Heart right ventricle (tissue), 16 donors: ENCODE data around the gene BEX3. TPM values are rescaled to one million over a fixed set of nuclear protein-coding genes. Genes with fewer than 3 reads are reported as not detected.

Source experiments
- ATAC-seq, 8 donors: fragments of 200-7000 bp; cut with Tn5 transposase; one replicate each; pipeline ENCODE4 v1.9.1; 2020; ENCODE audit warnings: mild to moderate bottlenecking in 8 of 8, moderate library complexity in 8 of 8, moderate number of reproducible peaks in 1 of 8
- DNase-seq, 2 donors: peaks; one replicate each; pipeline ENCODE4 v3.0.0-alpha.2; 2020
- H3K27ac ChIP-seq, 10 donors: fragments of 200-600 bp; sonication (generic) in 2 of 10; one replicate each; pipeline versions ENCODE4 v1.5.0 to v1.8.0; 2020 to 2022; ENCODE audit warnings: mild to moderate bottlenecking in 3 of 10
- H3K27me3 ChIP-seq, 7 donors: fragments of 200-600 bp; one replicate each; pipeline ENCODE4 v1.8.0; 2021 to 2022; ENCODE audit warnings: mild to moderate bottlenecking in 2 of 7
- H3K36me3 ChIP-seq, 9 donors: fragments of 200-600 bp; sonication (generic) in 1 of 9; one replicate each; pipeline versions ENCODE4 v1.5.0 to v1.8.0; 2020 to 2022; ENCODE audit warnings: mild to moderate bottlenecking in 2 of 9
- H3K4me1 ChIP-seq, 9 donors: fragments of 200-600 bp; sonication (generic) in 1 of 9; one replicate each; pipeline versions ENCODE4 v1.5.0 to v1.8.0; 2020 to 2022; ENCODE audit warnings: mild to moderate bottlenecking in 4 of 9
- H3K4me3 ChIP-seq, 10 donors: fragments of 200-600 bp; sonication (generic) in 2 of 10; one replicate each; pipeline versions ENCODE4 v1.5.0 to v1.8.0; 2020 to 2022; ENCODE audit warnings: mild to moderate bottlenecking in 7 of 10, moderate library complexity in 2 of 10
- H3K9me3 ChIP-seq, 11 donors: fragments of 200-600 bp in 10 of 11; sonication (generic) in 2 of 11; one replicate each; pipeline versions ENCODE4 v1.5.0 to v1.8.0; 2013 to 2022; ENCODE audit warnings: mild to moderate bottlenecking in 2 of 11, control low read depth in 1 of 11, moderate library complexity in 1 of 11
- CTCF ChIP-seq, 9 donors: fragments of 200-600 bp; sonication (generic) in 2 of 9; IDR thresholded peaks; one replicate each; pipeline versions ENCODE4 v1.5.0 to v1.8.0; 2021 to 2022; ENCODE audit warnings: antibody characterized with exemption in 9 of 9, mild to moderate bottlenecking in 5 of 9, moderate library complexity in 1 of 9
- WGBS, 2 donors: extraction: QIAGEN DNeasy Blood & Tissue Kit; methylation state at CpG; one replicate each; pipeline ENCODE4 v1.1.7; 2013; ENCODE audit warnings: inconsistent platforms in 1 of 2; 5-methylcytosine and 5-hydroxymethylcytosine counted together
- intact Hi-C, 10 donors: fragments of 100-400 bp; cut with DNase I; formaldehyde crosslinking; loops; one replicate each; pipeline versions ENCODE4 v1.11.1 to v1.14.2; 2022
- long read RNA-seq, 3 donors: library from polyadenylated mRNA; unstranded; transcript quantifications; one replicate each; pipeline ENCODE4 v2.0.0, GENCODE V29; 2020 to 2021
- polyA plus RNA-seq, 2 donors: library from polyadenylated mRNA; stranded (reverse); fragments of 200-250 nt; gene quantifications; one replicate each; pipeline ENCODE4 v1.2.3, GENCODE V29; 2013
- total RNA-seq, 10 donors: library from RNA; stranded (reverse); fragmentation: NEBNext Ultra II Directional in 3 of 10; extraction: Animal tissue kit (Norgen Biotek cat#: 25700) in 3 of 10; gene quantifications; one replicate each; pipeline versions ENCODE4 v1.2.1 to v1.2.4, GENCODE V29; 2021 to 2023
- donor health status: Arrhythmogenic right ventricular cardiomyopathy.
- donor health status: ischemic (EF 13 %, LVEDD 7.1; RV severe dilation, severe dysfunction).
- donor health status: healthy with polysubstance abuse.
- donor health status: DM: no; HTN: yes; CAD: no.
- donor health status: DM: no; HTN: no; CAD: no.
- donor health status: ischemic (EF 25% LVEDD 6.9; RV normal size, moderate dysfunction).
- donor health status: ischemic (EF 25% LVEDD 5.7; RV mildly dilated, moderate dysfunction).
- donor health status: healthy.
- donor health status: DM: yes; HTN: yes; CAD: no.
- donor health status: Ischemic cardiomyopathy.
- donor health status: ischemic (EF 35%, LVEDD 5.7; RV mildly dilated, moderate dysfunction).
- donor health status: nonischemic (EF 11% LVEDD 7.7; RV severe dilation, severe dysfunction).
- donor health status: DM: yes; HTN: yes; CAD: no.
- donor health status: PGD.
- donor health status: ischemic (EF 29% LVEDD 5.4; RV normal size, mild dysfunction).
- donor health status: nonischemic (EF 23%, LVEDD 6.1; RV moderate dilation, normal function).

BEX3 gene
- total RNA-seq = 100 to 1,000 TPM; 108 to 158 (median 137) TPM
- polyA plus RNA-seq = 10 to 100 TPM; 45.3 to 64.9 TPM
- long read RNA-seq, donor 1, transcript BEX3-201 (3 exons, 921 nt) = major isoform, 73 of 100 reads
- long read RNA-seq, donor 1, transcript BEX3-204 (3 exons, 913 nt) = minor isoform, 7 of 100 reads
- long read RNA-seq, donor 1, partial matches to known transcripts = 0 of 100 reads
- long read RNA-seq, donor 1, other reads (novel, unspliced or antisense) = 16 of 100 reads
- long read RNA-seq, donor 2, transcript BEX3-201 (3 exons, 921 nt) = major isoform, 79 of 121 reads
- long read RNA-seq, donor 2, transcript BEX3-204 (3 exons, 913 nt) = minor isoform, 12 of 121 reads
- long read RNA-seq, donor 2, partial matches to known transcripts = 25 of 121 reads
- long read RNA-seq, donor 2, other reads (novel, unspliced or antisense) = 1 of 121 reads
- long read RNA-seq, donor 3, transcript BEX3-201 (3 exons, 921 nt) = major isoform, 8 of 9 reads
- long read RNA-seq, donor 3, partial matches to known transcripts = 1 of 9 reads
- long read RNA-seq, donor 3, other reads (novel, unspliced or antisense) = 0 of 9 reads

- Histone ChIP-seq H3K4me1 (peaks cover 0 to 9% (median 0%) of the 10 kb centered on the region in 9 donors), H3K27me3 (peaks cover 0 to 3% (median 0%) of the 10 kb centered on the region in 7 donors), H3K27ac (peak within 1 kb of the TSS; percentile 42 to 83 (median 79)), H3K4me3 (peak within 1 kb of the TSS; percentile 66 to 77 (median 70)), H3K9me3 (no peaks in the 10 kb centered on the region), H3K36me3 (peaks cover 0 to 4% (median 0%) of the 10 kb centered on the region in 9 donors)
- intact Hi-C loops = no loop called here
- no peak for TF ChIP-seq CTCF (IDR thresholded peaks at IDR 0.05)
- DNase-seq = peak; percentile 28 to 60
- ATAC-seq = peak; percentile 88 to 95 (median 92)
- 4 to 7% methylated on average over 25 to 57 of the region's 62 CpGs for WGBS, 2 donors
Measured at GRCh38 chrX:103376118-103376978, at the start of gene BEX3. Gene BEX3 (plus strand): TSS chrX:103376538. CDS start chrX:103377522, 984 bp downstream.

GRCh38 chrX:103329991-103330390, 46.3 kb upstream of the BEX3 start, which contains the start of gene TCEAL7:
Gene TCEAL7 (plus strand): TSS chrX:103330239. CDS start chrX:103331404, 1,165 bp downstream.
- 20% methylated on average over 8 to 11 of the region's 11 CpGs for WGBS, 2 donors

GRCh38 chrX:103330681-103331288, 45.6 kb upstream of the BEX3 start:
- Histone ChIP-seq H3K4me3 (peak overlapping the region in 8 of 10 donors; percentile 12 to 54 (median 46)), H3K27me3 (peaks cover 0 to 78% (median 0%) of the 10 kb centered on the region in 7 donors), H3K27ac (peak overlapping the region in 5 of 10 donors; percentile 8 to 60 (median 21)), H3K36me3 (peaks cover 0 to 7% (median 0%) of the 10 kb centered on the region in 9 donors), H3K4me1 (peaks cover 0 to 3% (median 0%) of the 10 kb centered on the region in 9 donors), H3K9me3 (no peaks in the 10 kb centered on the region)
- WGBS, 2 donors = 13 to 19% methylated on average over 21 of the region's 21 CpGs
- DNase-seq (no peak), ATAC-seq (peak in 5 of 8 donors; percentile 47 to 74 (median 63))
- intact Hi-C loops = loop anchor here in 3 of 10 donors (10.0 kb wide), 3 partner anchors 76 to 334 kb away; partner anchors contain the start of gene TCEAL8 (in 1 of the 3)
- no peak for TF ChIP-seq CTCF (IDR thresholded peaks at IDR 0.05)

More at GRCh38 chrX:103329991-103330390, 46.3 kb upstream of the BEX3 start, which contains the start of gene TCEAL7:
- peak; percentile 6 to 32 for DNase-seq
- Histone ChIP-seq H3K4me1 (peaks cover 0 to 3% (median 0%) of the 10 kb centered on the region in 9 donors), H3K36me3 (peaks cover 0 to 7% (median 0%) of the 10 kb centered on the region in 9 donors), H3K27me3 (peaks cover 0 to 75% (median 0%) of the 10 kb centered on the region in 7 donors), H3K27ac (peak within 1 kb of the TSS in 5 of 10 donors; percentile 8 to 60 (median 21)), H3K4me3 (peak within 1 kb of the TSS in 9 of 10 donors; percentile 12 to 54 (median 45)), H3K9me3 (no peaks in the 10 kb centered on the region)
- ATAC-seq = peak in 7 of 8 donors; percentile 64 to 90 (median 88)
- no peak for TF ChIP-seq CTCF (IDR thresholded peaks at IDR 0.05)
- intact Hi-C loops = loop anchor here in 4 of 10 donors (10.0 kb wide), 4 partner anchors 65 to 335 kb away; partner anchors contain the start of gene TCEAL8 (in 1 of the 4)
